SU-DHL-6 (cell line): ENCODE measurements around the gene ACACB.
"Not testable (repeated sequence)": the region's sequence is repeated elsewhere in the genome, so short reads cannot be mapped to it uniquely, and the experiment has no call there.

Experiments
- H2AFZ ChIP-seq: fragments of 200-600 bp; sonication (generic); 2 replicates; pipeline ENCODE4 v1.6.1; 2014; ENCODE audit warnings: low read depth, mild to moderate bottlenecking, moderate library complexity, mixed read lengths, antibody characterized with exemption, low read length; ENCODE audit not compliant: severe bottlenecking
- H3F3A ChIP-seq: fragments of 200-600 bp; shearing (Covaris generic); 2 replicates; pipeline ENCODE4 v1.6.0; 2016; ENCODE audit warnings: antibody characterized with exemption, mild to moderate bottlenecking; ENCODE audit not compliant: insufficient read depth
- H3K27ac ChIP-seq: fragments of 200-600 bp; sonication (generic); 2 replicates; pipeline ENCODE4 v1.5.1; 2016; ENCODE audit warnings: low read depth, mild to moderate bottlenecking, low read length, moderate library complexity, mixed read lengths
- H3K27me3 ChIP-seq: fragments of 200-600 bp; sonication (generic), shearing (Covaris generic); 2 replicates; pipeline ENCODE4 v1.6.0; 2014; ENCODE audit warnings: mild to moderate bottlenecking, low read length
- H3K36me3 ChIP-seq: fragments of 200-600 bp; sonication (generic); 2 replicates; pipeline ENCODE4 v1.6.1; 2014; ENCODE audit warnings: mild to moderate bottlenecking, low read length, mixed read lengths
- H3K4me2 ChIP-seq: fragments of 300-600, 200-600 bp; shearing (Covaris generic), sonication (generic); 2 replicates; pipeline ENCODE4 v1.6.0; 2014; ENCODE audit warnings: low read length, low read depth, mild to moderate bottlenecking; ENCODE audit not compliant: poor library complexity, severe bottlenecking
- H3K4me3 ChIP-seq: fragments of 200-600 bp; sonication (generic); 2 replicates; pipeline ENCODE4 v1.5.1; 2014; ENCODE audit warnings: antibody characterized with exemption, low read length, mild to moderate bottlenecking, mixed read lengths; ENCODE audit not compliant: insufficient read depth, poor library complexity, severe bottlenecking
- H3K79me2 ChIP-seq: fragments of 200-600 bp; sonication (generic); 2 replicates; pipeline ENCODE4 v1.6.1; 2014; ENCODE audit warnings: mild to moderate bottlenecking, low read length, moderate library complexity; ENCODE audit not compliant: insufficient read depth
- H3K9ac ChIP-seq: fragments of 200-600 bp; sonication (generic); 2 replicates; pipeline ENCODE4 v1.7.0; 2014; ENCODE audit warnings: mild to moderate bottlenecking, low read length
- H3K9me2 ChIP-seq: fragments of 200-600 bp; sonication (generic); replicated peaks from 2 replicates; pipeline ENCODE4 v1.6.1; 2014; ENCODE audit warnings: low read length; ENCODE audit not compliant: insufficient read depth
- H3K9me3 ChIP-seq: fragments of 200-600 bp; sonication (generic); 2 replicates; pipeline ENCODE4 v1.6.1; 2014; ENCODE audit warnings: low read length, mixed read lengths; ENCODE audit not compliant: insufficient read depth
- H4K20me1 ChIP-seq: fragments of 200-600 bp; sonication (generic); 2 replicates; pipeline ENCODE4 v1.6.1; 2014; ENCODE audit warnings: low read depth, mild to moderate bottlenecking, antibody characterized with exemption, low read length, moderate library complexity, mixed read lengths
- CTCF ChIP-seq: fragments of 200-600 bp; sonication (generic); IDR thresholded peaks from one replicate; pipeline ENCODE4 v1.5.1; 2017; ENCODE audit warnings: antibody characterized with exemption, mild to moderate bottlenecking, low read length, moderate library complexity; ENCODE audit not compliant: insufficient read depth, poor library complexity, severe bottlenecking
- EZH2phosphoT487 ChIP-seq: fragments of 200-600 bp; sonication (generic), shearing (Covaris generic); conservative IDR thresholded peaks from 2 replicates; pipeline ENCODE4 v1.6.1; 2018; ENCODE audit warnings: mild to moderate bottlenecking, antibody characterized with exemption, low read length, moderate library complexity, mixed read lengths

ACACB gene

GRCh38 chr12:109170324-109170723, 53.9 kb downstream of the ACACB start:
- Histone ChIP-seq H4K20me1 (no peaks in the 10 kb centered on the region), H3K79me2 (no peaks in the 10 kb centered on the region), H3K4me3 (no peak overlapping the region), H3K9me3 (no peaks in the 10 kb centered on the region), H3K27me3 (no peaks in the 10 kb centered on the region), H2AFZ (no peak overlapping the region), H3K9me2 (no peaks in the 10 kb centered on the region), H3F3A (no peaks in the 10 kb centered on the region), H3K27ac (no peak overlapping the region), H3K9ac (no peak overlapping the region), H3K36me3 (no peaks in the 10 kb centered on the region), H3K4me2 (no peak overlapping the region)
- no peak for TF ChIP-seq CTCF
- no peak for TF ChIP-seq EZH2phosphoT487

- not testable (repeated sequence) for H3K27me3 ChIP-seq, H3K4me2 ChIP-seq, H3K9me3 ChIP-seq, H3K79me2 ChIP-seq, H3F3A ChIP-seq, H3K4me3 ChIP-seq, H3K9me2 ChIP-seq, H3K9ac ChIP-seq, H2AFZ ChIP-seq, H3K27ac ChIP-seq, H4K20me1 ChIP-seq, H3K36me3 ChIP-seq
Measured at GRCh38 chr12:109172787-109173186, 56.4 kb downstream of the ACACB start.

- Histone ChIP-seq H3K4me2 (no peak overlapping the region), H3K27me3 (no peaks in the 10 kb centered on the region), H4K20me1 (no peaks in the 10 kb centered on the region), H3K4me3 (no peak overlapping the region), H3K9me3 (no peaks in the 10 kb centered on the region), H3F3A (no peaks in the 10 kb centered on the region), H3K79me2 (no peaks in the 10 kb centered on the region), H2AFZ (no peak overlapping the region), H3K9me2 (no peaks in the 10 kb centered on the region), H3K27ac (no peak overlapping the region), H3K9ac (no peak overlapping the region), H3K36me3 (no peaks in the 10 kb centered on the region)
- TF ChIP-seq CTCF, result no peak
- no peak for TF ChIP-seq EZH2phosphoT487
Measured at GRCh38 chr12:109173443-109174240, 57.3 kb downstream of the ACACB start.

- Histone ChIP-seq H3K79me2 (no peaks in the 10 kb centered on the region), H3K4me3 (no peak overlapping the region), H3F3A (no peaks in the 10 kb centered on the region), H3K9me2 (no peaks in the 10 kb centered on the region), H3K4me2 (no peak overlapping the region), H3K9ac (no peak overlapping the region), H3K27ac (no peak overlapping the region), H3K27me3 (no peaks in the 10 kb centered on the region), H4K20me1 (no peaks in the 10 kb centered on the region), H2AFZ (no peak overlapping the region), H3K36me3 (no peaks in the 10 kb centered on the region), H3K9me3 (no peaks in the 10 kb centered on the region)
- TF ChIP-seq CTCF, result no peak
- no peak for TF ChIP-seq EZH2phosphoT487
Measured at GRCh38 chr12:109174468-109174867, 58.1 kb downstream of the ACACB start.
